Measurements from ENCODE around the gene ZNF678.
"Not testable (repeated sequence)": the region's sequence is repeated elsewhere in the genome, so short reads cannot be mapped to it uniquely, and the experiment has no call there.

ZNF678 gene

GRCh38 chr1:227548119-227548397, 15.3 kb upstream of the ZNF678 start:
- TF ChIP-seq CTCF (IDR thresholded peaks at IDR 0.05; ENCODE audit: insufficient read depth, low read length, poor library complexity, severe bottlenecking): no peak
- Histone ChIP-seq H3K4me3 (replicated peaks; ENCODE audit: low read depth, low read length) (no peak overlapping the region), H3K36me3 (ENCODE audit: control insufficient read depth, insufficient read depth, low read length) (no peaks in the 10 kb centered on the region), H3K27me3 (replicated peaks; ENCODE audit: control insufficient read depth, insufficient read depth, low read length) (no peaks in the 10 kb centered on the region)
- no peak for DNase-seq (ENCODE audit: extremely low read depth, insufficient read length)

DNA sequence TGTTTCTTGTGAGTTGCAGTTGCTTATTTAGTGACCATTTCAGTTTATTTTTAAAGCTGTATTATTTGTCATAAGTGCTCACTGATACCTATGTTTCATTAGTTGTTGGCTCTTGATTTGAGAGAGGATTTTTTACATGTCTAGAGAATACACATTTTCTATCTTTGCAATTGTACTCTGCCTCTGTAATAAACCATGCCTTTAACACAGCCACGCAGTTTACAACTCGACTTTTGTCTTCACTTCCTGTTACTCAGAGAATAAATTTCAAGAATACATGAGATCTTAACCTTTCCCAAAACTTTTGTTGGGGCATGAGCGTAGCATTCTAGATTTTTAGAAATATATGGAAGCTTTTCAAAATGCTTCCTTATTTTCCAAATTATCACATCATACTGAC, 14.9 kb upstream of the ZNF678 start:
- H3K4me3 ChIP-seq (replicated peaks; ENCODE audit: low read depth, low read length): no peak overlapping the region
- no peaks in the 10 kb centered on the region for H3K36me3 ChIP-seq (ENCODE audit: control insufficient read depth, insufficient read depth, low read length)
- no peaks in the 10 kb centered on the region for H3K27me3 ChIP-seq (replicated peaks; ENCODE audit: control insufficient read depth, insufficient read depth, low read length)
- DNase-seq (ENCODE audit: extremely low read depth, insufficient read length): no peak
- no peak for TF ChIP-seq CTCF (IDR thresholded peaks at IDR 0.05; ENCODE audit: insufficient read depth, low read length, poor library complexity, severe bottlenecking)

DNA sequence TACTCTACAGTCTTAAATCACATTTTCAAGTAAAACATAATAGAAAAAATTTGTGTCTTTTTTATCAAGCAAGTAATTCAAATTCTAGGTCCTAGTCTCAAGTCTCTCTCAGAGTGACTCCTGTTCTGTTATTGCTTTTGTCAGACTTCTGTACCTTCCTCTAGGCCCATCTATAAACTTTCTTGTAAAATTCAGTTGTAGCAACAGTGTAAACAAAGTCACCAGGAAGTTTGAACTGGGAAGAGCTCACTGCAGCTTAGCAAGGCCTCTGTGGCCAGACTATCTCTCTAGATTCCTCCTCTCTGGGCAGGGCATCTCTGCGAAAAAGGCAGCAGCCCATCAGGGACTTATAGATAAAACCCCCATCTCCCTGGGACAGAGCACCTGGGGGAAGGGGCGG, 13.5 kb upstream of the ZNF678 start:
- H3K4me3 ChIP-seq (replicated peaks; ENCODE audit: low read depth, low read length): no peak overlapping the region
- no peaks in the 10 kb centered on the region for H3K27me3 ChIP-seq (replicated peaks; ENCODE audit: control insufficient read depth, insufficient read depth, low read length)
- TF ChIP-seq CTCF (IDR thresholded peaks at IDR 0.05; ENCODE audit: insufficient read depth, low read length, poor library complexity, severe bottlenecking): no peak
- DNase-seq (ENCODE audit: extremely low read depth, insufficient read length): no peak
- no peaks in the 10 kb centered on the region for H3K36me3 ChIP-seq (ENCODE audit: control insufficient read depth, insufficient read depth, low read length)

DNA sequence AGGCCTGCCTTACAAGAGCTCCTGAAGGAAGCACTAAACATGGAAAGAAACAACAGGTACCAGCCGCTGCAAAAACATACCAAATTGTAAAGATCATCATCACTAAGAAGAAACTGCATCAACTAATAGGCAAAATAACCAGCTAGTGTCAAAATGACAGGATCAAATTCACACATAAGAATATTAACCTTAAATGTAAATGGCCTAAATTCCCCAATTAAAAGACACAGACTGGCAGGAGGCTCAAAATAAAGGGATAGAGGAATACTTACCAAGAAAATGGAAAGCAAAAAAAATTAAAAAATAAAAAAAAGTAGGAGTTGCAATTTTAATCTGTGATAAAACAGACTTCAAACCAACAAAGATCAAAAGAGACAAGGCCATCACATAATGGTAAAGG, 11.5 kb upstream of the ZNF678 start:
- not testable (repeated sequence) for DNase-seq (ENCODE audit: extremely low read depth, insufficient read length); H3K4me3 ChIP-seq (replicated peaks; ENCODE audit: low read depth, low read length); H3K27me3 ChIP-seq (replicated peaks; ENCODE audit: control insufficient read depth, insufficient read depth, low read length)

GRCh38 chr1:227556288-227556687, 7.1 kb upstream of the ZNF678 start:
- Histone ChIP-seq H3K27me3 (replicated peaks; ENCODE audit: control insufficient read depth, insufficient read depth, low read length) (no peaks in the 10 kb centered on the region), H3K4me3 (replicated peaks; ENCODE audit: low read depth, low read length) (no peak overlapping the region), H3K36me3 (ENCODE audit: control insufficient read depth, insufficient read depth, low read length) (no peaks in the 10 kb centered on the region)
- TF ChIP-seq CTCF (IDR thresholded peaks at IDR 0.05; ENCODE audit: insufficient read depth, low read length, poor library complexity, severe bottlenecking): no peak
- no peak for DNase-seq (ENCODE audit: extremely low read depth, insufficient read length)

More for the DNA sequence above, 11.5 kb upstream of the ZNF678 start:
- not testable (repeated sequence) for H3K36me3 ChIP-seq (ENCODE audit: control insufficient read depth, insufficient read depth, low read length)

DNA sequence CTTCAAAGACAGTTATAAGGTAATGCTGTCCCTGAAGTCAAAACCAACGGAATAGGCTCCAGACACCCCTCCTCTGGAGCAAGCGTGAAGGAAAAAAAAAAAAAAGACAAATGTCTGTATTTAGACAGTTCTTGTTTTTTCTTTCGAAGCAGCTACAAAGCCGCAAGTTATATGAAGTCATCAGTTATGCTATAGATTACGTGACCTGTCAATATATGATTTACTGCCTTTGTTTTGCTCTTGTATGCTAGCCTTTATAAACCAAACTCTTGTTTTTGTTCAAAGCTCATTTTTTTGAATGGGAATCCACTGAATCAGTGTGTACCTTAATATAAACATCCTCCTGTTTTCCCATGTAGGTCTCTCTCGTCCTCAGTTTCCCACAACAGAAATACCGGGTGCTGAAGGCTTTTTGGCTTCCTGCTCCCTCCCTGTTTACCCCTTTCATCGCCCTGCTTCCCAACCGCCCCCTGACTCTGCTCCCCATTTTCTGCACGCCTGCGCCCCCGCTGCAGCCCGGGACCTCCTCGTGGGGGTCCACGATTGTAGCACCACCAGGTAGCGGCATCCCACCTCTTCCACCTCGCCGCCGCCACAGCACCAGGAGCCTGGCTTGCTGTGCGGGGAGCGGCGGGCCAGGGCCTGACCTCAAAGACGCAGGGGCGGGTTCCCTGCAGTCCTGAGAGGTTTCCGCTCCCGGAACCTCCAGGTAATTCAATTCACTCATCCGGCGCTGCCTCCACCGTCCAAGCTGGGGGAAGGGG, 5.2 kb upstream of the ZNF678 start:
- no peak for TF ChIP-seq CTCF (IDR thresholded peaks at IDR 0.05; ENCODE audit: insufficient read depth, low read length, poor library complexity, severe bottlenecking)
- no peak for DNase-seq (ENCODE audit: extremely low read depth, insufficient read length)
- H3K4me3 ChIP-seq (replicated peaks; ENCODE audit: low read depth, low read length): no peak overlapping the region
- H3K27me3 ChIP-seq (replicated peaks; ENCODE audit: control insufficient read depth, insufficient read depth, low read length): no peaks in the 10 kb centered on the region
- H3K36me3 ChIP-seq (ENCODE audit: control insufficient read depth, insufficient read depth, low read length): no peaks in the 10 kb centered on the region

Data from GM06990 (cell line).